GM18907 (cell line): ENCODE measurements around the gene GMNN.
"Not testable (repeated sequence)": the region's sequence is repeated elsewhere in the genome, so short reads cannot be mapped to it uniquely, and the experiment has no call there.

Experiments used
- ATAC-seq: cut with Tn5 transposase; IDR thresholded peaks from one replicate; pipeline ENCODE4 v1.9.1; 2021; ENCODE audit warnings: mild to moderate bottlenecking, moderate library complexity; ENCODE audit not compliant: unreplicated experiment

GMNN gene

GRCh38 chr6:24761193-24761835, 13.4 kb upstream of the GMNN start:
- no peak for ATAC-seq

DNA sequence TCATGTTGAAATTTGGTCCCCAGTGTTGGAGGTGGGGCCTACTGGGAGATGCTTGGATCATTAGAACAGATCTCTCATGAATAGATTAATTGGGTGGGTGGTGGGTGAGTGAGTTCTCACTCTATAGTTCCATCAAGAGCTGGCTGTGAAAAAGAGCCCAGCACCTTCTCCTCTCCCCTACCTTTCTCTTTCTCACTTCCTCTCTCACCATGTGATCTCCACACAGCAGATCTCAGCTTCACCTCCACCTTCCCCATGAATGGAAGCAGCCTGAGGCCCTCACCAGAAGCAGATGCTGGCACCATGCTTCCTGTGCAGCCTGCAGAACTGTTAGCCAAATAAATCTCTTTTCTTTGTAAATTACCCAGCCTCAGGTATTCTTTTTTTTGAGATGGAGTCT, 12.9 kb upstream of the GMNN start:
- ATAC-seq = no peak

GRCh38 chr6:24763578-24763977, 11.2 kb upstream of the GMNN start:
- no peak for ATAC-seq

GRCh38 chr6:24764833-24765828, 9.6 kb upstream of the GMNN start:
- not testable (repeated sequence) for ATAC-seq

DNA sequence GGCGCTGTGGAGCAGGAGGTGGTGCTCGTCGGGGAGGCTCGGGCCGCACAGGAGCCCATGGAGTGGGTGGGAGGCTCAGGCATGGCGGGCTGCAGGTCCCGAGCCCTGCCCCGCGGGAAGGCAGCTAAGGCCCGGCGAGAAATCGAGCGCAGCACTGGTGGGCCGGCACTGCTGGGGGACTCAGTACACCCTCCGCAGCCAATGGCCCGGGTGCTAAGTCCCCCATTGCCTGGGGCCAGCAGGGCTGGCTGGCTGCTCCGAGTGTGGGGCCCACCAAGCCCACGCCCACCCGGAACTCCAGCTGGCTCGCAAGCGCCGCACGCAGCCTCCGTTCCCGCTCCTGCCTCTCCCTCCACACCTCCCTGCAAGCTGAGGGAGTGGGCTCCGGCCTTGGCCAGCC, 8.8 kb upstream of the GMNN start:
- ATAC-seq = not testable (repeated sequence)

GRCh38 chr6:24766680-24767462, 7.9 kb upstream of the GMNN start:
- ATAC-seq = peak; percentile 66

DNA sequence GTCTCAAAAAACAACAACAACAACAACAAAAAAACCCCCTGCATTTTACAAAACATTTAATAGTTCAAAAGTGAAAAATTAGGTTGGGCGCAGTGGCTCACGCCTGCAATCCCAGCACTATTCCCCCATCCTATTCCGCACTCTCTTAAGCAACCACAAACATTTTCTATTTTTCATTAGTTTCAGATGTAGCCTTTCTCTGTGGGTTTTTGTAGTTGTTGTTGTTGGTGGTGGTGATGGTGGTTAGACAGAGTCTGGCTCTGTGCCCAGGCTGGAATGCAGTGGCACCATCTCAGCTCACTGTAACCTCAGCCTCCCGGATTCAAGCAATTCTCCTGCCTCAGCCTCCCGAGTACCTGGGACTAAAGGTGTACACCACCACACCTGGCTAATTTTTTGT, 6.4 kb upstream of the GMNN start:
- no peak for ATAC-seq

- peak; percentile 14 for ATAC-seq
Measured at GRCh38 chr6:24775520-24776058, 852 bp downstream of the GMNN start.

GRCh38 chr6:24777227-24777626, 2.5 kb downstream of the GMNN start:
- ATAC-seq = no peak

GRCh38 chr6:24778121-24778520, 3.4 kb downstream of the GMNN start:
- no peak for ATAC-seq

- no peak for ATAC-seq
Measured at GRCh38 chr6:24778878-24779277, 4.1 kb downstream of the GMNN start.

DNA sequence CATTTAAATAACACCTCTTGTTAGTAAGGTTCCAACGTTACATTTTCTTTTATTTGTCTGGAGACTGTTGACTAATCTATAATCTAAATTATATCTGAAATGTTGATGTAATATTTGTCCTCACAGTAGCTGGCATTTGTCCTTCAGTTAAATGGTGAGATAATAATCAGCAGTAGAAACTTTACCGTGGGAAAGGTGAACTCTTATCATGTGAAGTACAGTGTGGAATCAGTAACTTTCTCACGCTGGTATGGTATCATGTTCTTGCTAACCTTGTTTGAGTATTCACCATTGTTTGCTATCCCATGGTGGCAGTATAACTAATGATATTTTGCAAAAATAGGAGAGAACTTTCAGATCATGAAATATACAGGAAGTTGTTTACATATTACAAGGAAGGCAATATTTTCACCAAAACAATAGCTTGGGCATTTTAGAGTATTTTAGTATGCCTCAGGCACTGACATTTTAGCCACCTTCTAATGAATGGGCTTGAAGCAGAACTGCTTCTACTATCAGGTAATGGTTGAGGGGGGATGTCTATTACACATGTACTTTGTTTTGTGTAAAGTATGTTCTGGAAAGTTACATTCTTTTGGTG, 4.8 kb downstream of the GMNN start:
- ATAC-seq = no peak

DNA sequence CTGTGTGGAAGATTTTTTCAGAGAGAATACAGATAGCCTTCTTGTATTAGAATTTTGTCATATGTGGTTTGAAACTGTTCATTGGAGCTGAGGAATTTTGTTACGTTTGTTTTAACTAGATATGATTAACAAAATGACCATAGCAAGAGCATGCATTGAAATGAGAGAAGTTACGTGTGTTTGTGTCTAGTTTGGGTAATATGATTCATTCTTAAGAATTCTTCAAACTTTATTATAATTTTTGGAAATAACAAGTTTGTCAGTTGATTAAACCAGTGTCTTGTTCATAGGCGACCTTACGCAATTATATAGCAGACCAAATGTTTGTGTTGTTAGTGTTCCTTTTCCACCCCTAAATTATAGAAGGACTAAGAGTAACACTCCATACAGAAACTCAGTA, 5.5 kb downstream of the GMNN start:
- no peak for ATAC-seq

DNA sequence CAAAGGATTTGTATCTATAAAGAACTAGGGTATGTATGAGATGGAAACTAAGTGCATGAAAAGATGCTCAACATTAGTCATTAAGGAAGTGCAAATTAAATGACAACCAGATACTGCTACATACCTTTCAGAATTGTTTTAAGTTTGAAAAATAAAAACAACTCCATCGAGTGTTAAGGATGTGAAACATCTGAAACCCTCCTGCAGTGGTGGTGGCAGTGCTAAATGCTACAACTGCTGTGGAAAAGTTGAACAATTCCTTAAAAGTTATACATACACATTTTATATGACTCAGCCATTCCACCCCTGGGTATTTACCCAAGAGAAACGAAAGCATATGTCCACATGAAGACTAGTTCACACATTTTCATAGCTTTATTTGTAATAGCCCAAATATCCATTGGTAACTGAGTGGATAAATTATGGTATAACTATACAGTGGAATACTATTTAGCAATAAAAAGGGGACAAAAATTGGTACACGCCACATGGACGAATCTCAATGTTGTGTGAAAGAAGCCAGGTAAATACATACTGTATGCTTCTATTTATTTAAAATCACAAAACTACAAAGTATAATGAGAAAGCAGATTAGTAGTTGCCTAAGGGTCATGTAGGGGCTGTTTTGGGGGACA, 13.4 kb downstream of the GMNN start:
- ATAC-seq = no peak

- no peak for ATAC-seq
Measured at GRCh38 chr6:24795106-24795505, 20.4 kb downstream of the GMNN start.

- no peak for ATAC-seq
Measured at GRCh38 chr6:24796616-24797290, 22.0 kb downstream of the GMNN start.

DNA sequence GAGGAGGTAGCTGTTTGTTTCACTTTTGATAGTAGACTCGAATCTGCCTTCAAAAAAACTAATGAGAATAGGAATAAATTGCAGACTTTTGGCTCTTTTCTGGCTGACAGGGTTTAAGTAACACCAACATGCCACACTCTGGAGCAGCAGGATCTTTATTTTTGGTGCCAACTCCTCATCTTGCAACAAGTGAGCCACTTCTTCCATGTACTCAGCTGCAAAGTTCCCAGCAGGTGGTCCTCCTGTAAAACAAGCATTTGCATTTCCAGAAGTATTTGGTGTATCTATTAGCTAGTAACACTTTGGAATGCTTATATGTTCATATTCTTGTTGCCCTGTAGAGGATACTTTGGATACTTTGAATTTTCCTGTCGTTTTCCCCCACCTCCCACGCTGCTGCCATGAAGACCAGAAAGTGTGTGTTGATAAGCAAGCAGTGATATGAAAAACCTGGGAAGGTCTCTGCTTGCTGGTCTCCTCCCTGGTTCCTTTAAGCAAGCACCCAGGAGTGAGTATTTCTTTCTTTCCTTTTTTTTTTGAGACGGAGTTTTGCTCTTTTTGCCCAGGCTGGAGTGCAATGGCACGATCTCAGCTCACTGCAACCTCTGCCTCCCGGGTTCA, 23.0 kb downstream of the GMNN start:
- ATAC-seq = no peak

DNA sequence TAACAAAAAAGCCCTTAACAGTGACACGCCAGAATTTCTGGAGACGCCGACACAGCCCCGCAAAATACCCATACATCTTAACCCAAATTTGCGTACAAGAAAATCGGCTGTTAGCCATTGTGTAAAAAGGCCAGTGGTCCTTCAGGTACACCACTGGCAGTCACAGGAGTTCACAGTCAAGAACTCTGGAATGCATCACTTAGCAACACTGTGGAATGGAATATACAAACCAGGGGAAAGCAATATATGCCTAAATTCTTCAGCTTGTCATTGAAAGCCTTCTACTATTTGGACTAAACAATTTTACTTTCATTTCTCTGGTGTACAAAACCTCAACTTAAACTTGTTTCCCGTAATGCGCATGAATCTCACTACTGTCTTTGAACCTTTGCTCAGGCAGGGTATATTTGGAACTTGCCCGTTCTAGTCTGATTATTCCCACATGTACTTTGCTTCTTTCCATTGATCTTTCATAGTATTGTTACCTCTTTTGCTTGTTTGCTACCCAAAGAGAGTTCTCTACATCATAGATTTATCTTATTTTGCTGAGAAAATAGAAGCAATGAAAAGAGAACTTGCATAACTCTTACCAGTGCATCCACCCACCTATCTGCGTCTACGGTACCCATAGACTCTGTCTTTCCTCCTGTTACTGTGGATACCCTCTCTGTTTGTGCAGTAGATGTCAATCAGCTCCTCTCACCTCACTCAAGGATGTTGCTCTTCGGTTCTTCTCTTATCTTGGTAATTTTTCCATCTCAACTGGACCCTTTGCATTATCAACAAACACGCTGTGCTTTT, 24.2 kb downstream of the GMNN start, which contains the start of gene ARMH2:
ARMH2 (minus strand) TSS at position 178 of the 801 bp plus-strand sequence; CDS start at position 118, 60 bp downstream.
- no peak for ATAC-seq
